Trophoblast cell (in vitro differentiated cells and primary cell): Measurements from ENCODE around the gene NLGN2.

Source experiments
- DNase-seq, 2 donors: peaks; one replicate each; pipeline ENCODE4 v3.0.0-alpha.2; 2016
- H2AFZ ChIP-seq: 2 replicates; pipeline ENCODE4 v1.6.1; 2013; ENCODE audit warnings: low read length, moderate library complexity, mild to moderate bottlenecking; ENCODE audit not compliant: insufficient read depth, poor library complexity
- H2AK5ac ChIP-seq: 2 replicates; pipeline ENCODE4 v1.6.1; 2013; ENCODE audit warnings: mild to moderate bottlenecking, low read length
- H2BK120ac ChIP-seq: 2 replicates; pipeline ENCODE4 v1.6.1; 2013; ENCODE audit warnings: low read length, mild to moderate bottlenecking, moderate library complexity; ENCODE audit not compliant: insufficient read depth, poor library complexity
- H2BK12ac ChIP-seq: 2 replicates; pipeline ENCODE4 v1.6.1; 2013; ENCODE audit warnings: mild to moderate bottlenecking, low read length, moderate library complexity
- H2BK5ac ChIP-seq: 2 replicates; pipeline ENCODE4 v1.6.1; 2013; ENCODE audit warnings: low read length, low read depth, moderate library complexity, mild to moderate bottlenecking; ENCODE audit not compliant: poor library complexity
- H3K14ac ChIP-seq: 2 replicates; pipeline ENCODE4 v1.6.1; 2013; ENCODE audit warnings: mild to moderate bottlenecking, low read length
- H3K18ac ChIP-seq: 2 replicates; pipeline ENCODE4 v1.6.1; 2013; ENCODE audit warnings: mild to moderate bottlenecking, low read length
- H3K23ac ChIP-seq: 2 replicates; pipeline ENCODE4 v1.6.1; 2013; ENCODE audit warnings: low read length
- H3K27ac ChIP-seq: 2 replicates; pipeline ENCODE4 v1.5.1; 2013; ENCODE audit warnings: low read depth, mild to moderate bottlenecking, inconsistent platforms, low read length, moderate library complexity
- H3K27me3 ChIP-seq: 2 replicates; pipeline ENCODE4 v1.6.1; 2013; ENCODE audit warnings: inconsistent platforms, mild to moderate bottlenecking, low read length, moderate library complexity; ENCODE audit not compliant: insufficient read depth
- H3K36me3 ChIP-seq, 2 experiments: 1 replicate in 1 of 2; 2 replicates in 1 of 2; pipeline ENCODE4 v1.6.1; 2013; ENCODE audit warnings: low read length in 2 of 2, mild to moderate bottlenecking in 2 of 2, moderate library complexity in 1 of 2; ENCODE audit not compliant: insufficient read depth in 2 of 2, control insufficient read depth in 1 of 2
- H3K4ac ChIP-seq: 2 replicates; pipeline ENCODE4 v1.6.1; 2013; ENCODE audit warnings: low read depth, mild to moderate bottlenecking, low read length, moderate library complexity
- H3K4me1 ChIP-seq, 2 experiments: 1 replicate in 1 of 2; 2 replicates in 1 of 2; pipeline ENCODE4 v1.6.1; 2013; ENCODE audit warnings: low read length in 2 of 2, mild to moderate bottlenecking in 2 of 2, moderate library complexity in 1 of 2; ENCODE audit not compliant: insufficient read depth in 2 of 2, control insufficient read depth in 1 of 2
- H3K4me2 ChIP-seq: 2 replicates; pipeline ENCODE4 v1.6.1; 2013; ENCODE audit warnings: inconsistent platforms, mild to moderate bottlenecking, low read length, moderate library complexity
- H3K4me3 ChIP-seq: 2 replicates; pipeline ENCODE4 v1.5.1; 2013; ENCODE audit warnings: mild to moderate bottlenecking, low read depth, low read length, inconsistent platforms
- H3K79me1 ChIP-seq: one replicate; pipeline ENCODE4 v1.6.1; 2013; ENCODE audit warnings: low read length
- H3K79me2 ChIP-seq: 2 replicates; pipeline ENCODE4 v1.6.1; 2013; ENCODE audit warnings: low read length, mild to moderate bottlenecking; ENCODE audit not compliant: control insufficient read depth, insufficient read depth, poor library complexity
- H3K9ac ChIP-seq: 2 replicates; pipeline ENCODE4 v1.6.1; 2013; ENCODE audit warnings: mild to moderate bottlenecking, low read length
- H3K9me3 ChIP-seq: 2 replicates; pipeline ENCODE4 v1.6.1; 2013; ENCODE audit warnings: low read depth, mild to moderate bottlenecking, control low read depth, inconsistent platforms, low read length; ENCODE audit not compliant: insufficient read depth
- H4K12ac ChIP-seq: 2 replicates; pipeline ENCODE4 v1.6.1; 2013; ENCODE audit warnings: low read depth, mild to moderate bottlenecking, low read length, moderate library complexity
- H4K8ac ChIP-seq: 2 replicates; pipeline ENCODE4 v1.6.1; 2013; ENCODE audit warnings: low read depth, mild to moderate bottlenecking, low read length, moderate library complexity
- H4K91ac ChIP-seq: one replicate; pipeline ENCODE4 v1.6.1; 2013; ENCODE audit warnings: low read depth, mild to moderate bottlenecking, low read length, moderate library complexity
- WGBS: extraction: QIAGEN DNeasy Blood & Tissue Kit; methylation state at CpG from one replicate; pipeline ENCODE4 v1.1.7; 2013; ENCODE audit warnings: missing lambda C conversion rate; ENCODE audit not compliant: insufficient read length, insufficient coverage; ENCODE audit errors: extremely low coverage; 5-methylcytosine and 5-hydroxymethylcytosine counted together

Gene NLGN2

DNA sequence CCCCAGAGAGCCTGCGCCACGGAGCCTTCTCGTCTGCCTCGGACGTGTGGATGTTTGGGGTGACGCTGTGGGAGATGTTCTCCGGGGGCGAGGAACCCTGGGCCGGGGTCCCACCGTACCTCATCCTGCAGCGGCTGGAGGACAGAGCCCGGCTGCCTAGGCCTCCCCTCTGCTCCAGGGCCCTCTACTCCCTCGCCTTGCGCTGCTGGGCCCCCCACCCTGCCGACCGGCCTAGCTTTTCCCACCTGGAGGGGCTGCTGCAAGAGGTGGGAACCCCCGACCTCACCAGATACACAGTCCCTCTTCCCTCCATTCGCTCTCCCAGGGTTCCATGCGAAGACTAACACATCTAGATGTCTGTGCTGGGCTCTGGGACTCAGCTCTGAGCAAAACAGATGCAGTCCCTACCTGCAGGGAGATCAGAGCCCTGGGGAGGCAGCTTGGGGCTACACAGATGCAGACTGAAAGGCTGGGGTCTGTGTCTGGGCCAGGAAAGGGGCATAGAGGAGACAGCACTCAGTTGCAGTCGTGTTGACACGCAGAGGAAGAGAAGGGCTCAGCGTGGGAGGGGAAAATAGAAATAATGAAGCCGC, 23.1 kb upstream of the NLGN2 start:
- Histone ChIP-seq H3K14ac (no peak overlapping the region), H3K79me2 (no peaks in the 10 kb centered on the region), H3K4me1 (peaks cover 24 to 25% of the 10 kb centered on the region in 2 experiments), H3K27ac (no peak overlapping the region), H3K79me1 (peaks cover 7% of the 10 kb centered on the region), H3K9me3 (peaks cover 4% of the 10 kb centered on the region), H2AK5ac (no peak overlapping the region), H3K23ac (no peak overlapping the region), H3K4me3 (no peak overlapping the region), H3K4me2 (peak overlapping the region; percentile 66), H2BK5ac (no peak overlapping the region), H3K4ac (no peak overlapping the region), H3K27me3 (no peaks in the 10 kb centered on the region), H2BK120ac (no peak overlapping the region), H2BK12ac (no peak overlapping the region), H2AFZ (no peak overlapping the region), H3K9ac (no peak overlapping the region), H4K8ac (no peak overlapping the region), H3K18ac (no peak overlapping the region), H4K12ac (no peak overlapping the region), H4K91ac (no peak overlapping the region), H3K36me3 (peaks cover 30 to 39% of the 10 kb centered on the region in 2 experiments)
- DNase-seq, result no peak
- no CpG with 5 or more reads among the region's 23 CpGs for WGBS

DNA sequence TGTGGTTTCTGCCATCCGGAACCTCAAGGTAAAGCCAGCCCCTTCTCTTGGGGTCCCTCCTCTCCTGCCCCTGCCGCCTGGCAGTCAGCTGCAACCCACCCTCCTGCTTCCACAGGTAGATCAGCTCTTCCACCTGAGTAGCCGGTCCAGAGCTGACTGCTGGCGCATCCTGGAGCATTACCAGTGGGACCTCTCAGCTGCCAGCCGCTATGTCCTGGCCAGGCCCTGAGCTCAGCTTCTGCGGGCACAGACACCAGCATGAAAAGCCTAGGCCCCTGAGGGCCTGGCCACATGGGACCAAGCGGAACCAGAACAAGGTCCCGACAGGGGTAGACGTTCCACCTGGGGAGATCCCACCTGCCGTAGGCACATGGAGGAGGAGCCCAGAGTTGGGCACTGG, 18.8 kb upstream of the NLGN2 start:
- Histone ChIP-seq H4K91ac (no peak overlapping the region), H3K23ac (no peak overlapping the region), H3K4ac (no peak overlapping the region), H2BK120ac (no peak overlapping the region), H2BK5ac (no peak overlapping the region), H3K4me3 (no peak overlapping the region), H3K79me1 (peaks cover 6% of the 10 kb centered on the region), H3K27ac (no peak overlapping the region), H3K14ac (no peak overlapping the region), H2AFZ (no peak overlapping the region), H3K4me1 (peaks cover 12 to 15% of the 10 kb centered on the region in 2 experiments), H3K4me2 (no peak overlapping the region), H3K18ac (no peak overlapping the region), H3K79me2 (peaks cover 5% of the 10 kb centered on the region), H3K27me3 (no peaks in the 10 kb centered on the region), H3K36me3 (peaks cover 56 to 58% of the 10 kb centered on the region in 2 experiments), H4K8ac (no peak overlapping the region), H3K9ac (no peak overlapping the region), H2AK5ac (no peak overlapping the region), H2BK12ac (no peak overlapping the region), H4K12ac (no peak overlapping the region), H3K9me3 (no peaks in the 10 kb centered on the region)
- DNase-seq, result no peak
- WGBS, result no CpG with 5 or more reads among the region's 10 CpGs

DNA sequence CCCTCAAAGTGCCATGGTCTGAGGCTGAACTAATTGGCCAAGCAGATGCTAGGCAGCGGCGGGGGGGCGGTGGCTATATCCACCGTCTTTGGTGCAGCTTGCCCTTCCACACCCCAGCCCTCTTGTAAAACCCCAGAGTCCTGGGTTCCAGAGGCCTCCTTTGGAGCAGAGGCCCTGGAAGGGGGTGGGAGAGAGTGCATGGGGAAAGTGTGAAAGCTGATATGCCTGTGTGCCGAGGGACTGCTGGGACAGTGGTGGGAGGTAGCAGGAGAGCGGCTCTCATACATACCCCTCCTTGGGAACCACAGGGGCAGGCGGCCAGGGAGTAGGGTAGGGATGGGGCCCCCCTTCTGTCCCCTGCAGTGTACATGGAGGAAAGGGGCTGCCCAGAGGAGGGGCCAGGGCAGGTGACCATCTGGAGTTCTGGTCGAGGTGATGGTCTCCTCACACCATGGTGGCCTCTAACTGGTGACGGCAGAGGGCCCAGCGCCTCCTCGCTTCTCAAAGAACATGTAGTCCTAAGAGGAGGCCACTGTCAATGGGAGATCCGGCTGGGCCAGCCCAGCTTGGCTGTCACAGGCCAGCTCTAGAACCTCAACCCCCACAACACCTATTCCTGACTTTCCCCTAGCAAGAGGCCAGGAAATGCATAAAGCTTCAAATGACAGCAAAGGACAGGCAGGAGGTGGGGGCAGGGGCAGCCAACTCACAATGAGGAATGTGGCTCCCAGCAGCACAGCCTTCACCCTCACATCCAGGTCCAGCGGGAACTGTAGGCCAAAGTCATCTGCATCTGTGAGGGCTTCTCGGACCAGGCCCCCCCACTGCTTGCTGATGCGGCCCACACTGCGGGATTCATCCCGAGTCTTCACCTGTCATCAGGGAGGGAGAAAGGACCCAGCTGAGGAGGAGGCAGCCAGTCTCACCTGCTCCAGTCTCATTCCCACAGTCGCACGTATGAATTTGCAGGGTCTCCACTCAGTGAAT, 17.4 kb upstream of the NLGN2 start:
- no peak overlapping the region for H3K4ac ChIP-seq
- no CpG with 5 or more reads among the region's 19 CpGs for WGBS
- no peak for DNase-seq
- H2BK5ac ChIP-seq, result no peak overlapping the region
- H2AK5ac ChIP-seq, result no peak overlapping the region
- no peaks in the 10 kb centered on the region for H3K9me3 ChIP-seq
- H3K4me2 ChIP-seq, result no peak overlapping the region
- H3K4me3 ChIP-seq, result no peak overlapping the region
- no peak overlapping the region for H2AFZ ChIP-seq
- no peak overlapping the region for H4K8ac ChIP-seq
- peaks cover 11 to 12% of the 10 kb centered on the region in 2 experiments for H3K4me1 ChIP-seq
- H4K91ac ChIP-seq, result no peak overlapping the region
- no peak overlapping the region for H4K12ac ChIP-seq
- H3K36me3 ChIP-seq, result peaks cover 52 to 56% of the 10 kb centered on the region in 2 experiments
- H3K23ac ChIP-seq, result no peak overlapping the region
- H3K79me1 ChIP-seq, result peaks cover 17% of the 10 kb centered on the region
- H3K14ac ChIP-seq, result no peak overlapping the region
- H3K27ac ChIP-seq, result no peak overlapping the region
- H2BK12ac ChIP-seq, result no peak overlapping the region
- peaks cover 12% of the 10 kb centered on the region for H3K79me2 ChIP-seq
- H2BK120ac ChIP-seq, result no peak overlapping the region
- H3K9ac ChIP-seq, result no peak overlapping the region
- H3K27me3 ChIP-seq, result no peaks in the 10 kb centered on the region
- H3K18ac ChIP-seq, result no peak overlapping the region

- no peak overlapping the region for H2BK5ac ChIP-seq
These were observed 16.3 kb upstream of the NLGN2 start for GRCh38 chr17:7391307-7391706.

More at GRCh38 chr17:7391307-7391706, 16.3 kb upstream of the NLGN2 start:
- DNase-seq, result no peak
- Histone ChIP-seq H3K9me3 (no peaks in the 10 kb centered on the region), H3K27ac (no peak overlapping the region), H3K36me3 (peaks cover 50 to 53% of the 10 kb centered on the region in 2 experiments), H2AK5ac (no peak overlapping the region), H3K27me3 (no peaks in the 10 kb centered on the region), H2BK12ac (no peak overlapping the region), H3K4ac (no peak overlapping the region), H2BK120ac (no peak overlapping the region), H3K4me2 (no peak overlapping the region), H3K14ac (no peak overlapping the region), H3K18ac (no peak overlapping the region), H4K12ac (no peak overlapping the region), H3K4me1 (peaks cover 11 to 16% of the 10 kb centered on the region in 2 experiments), H3K9ac (no peak overlapping the region), H3K79me1 (peaks cover 17% of the 10 kb centered on the region), H4K91ac (no peak overlapping the region), H3K79me2 (peaks cover 12% of the 10 kb centered on the region), H4K8ac (no peak overlapping the region), H3K4me3 (no peak overlapping the region), H3K23ac (no peak overlapping the region), H2AFZ (no peak overlapping the region)
- WGBS, result no CpG with 5 or more reads among the region's 2 CpGs
